Stimulated activated CD4-positive, alpha-beta T cell treated with anti-CD3 and anti-CD28 coated beads, Interleukin-2, amount 100 ng/mL, for 24 hours (primary cell): ENCODE measurements around the gene CMTM1.
"Not testable (repeated sequence)": the region's sequence is repeated elsewhere in the genome, so short reads cannot be mapped to it uniquely, and the experiment has no call there.

ENCODE experiments used
- DNase-seq, 2 donors: peaks; one replicate each; pipeline ENCODE4 v3.0.0-alpha.2; 2020

Gene CMTM1

DNA sequence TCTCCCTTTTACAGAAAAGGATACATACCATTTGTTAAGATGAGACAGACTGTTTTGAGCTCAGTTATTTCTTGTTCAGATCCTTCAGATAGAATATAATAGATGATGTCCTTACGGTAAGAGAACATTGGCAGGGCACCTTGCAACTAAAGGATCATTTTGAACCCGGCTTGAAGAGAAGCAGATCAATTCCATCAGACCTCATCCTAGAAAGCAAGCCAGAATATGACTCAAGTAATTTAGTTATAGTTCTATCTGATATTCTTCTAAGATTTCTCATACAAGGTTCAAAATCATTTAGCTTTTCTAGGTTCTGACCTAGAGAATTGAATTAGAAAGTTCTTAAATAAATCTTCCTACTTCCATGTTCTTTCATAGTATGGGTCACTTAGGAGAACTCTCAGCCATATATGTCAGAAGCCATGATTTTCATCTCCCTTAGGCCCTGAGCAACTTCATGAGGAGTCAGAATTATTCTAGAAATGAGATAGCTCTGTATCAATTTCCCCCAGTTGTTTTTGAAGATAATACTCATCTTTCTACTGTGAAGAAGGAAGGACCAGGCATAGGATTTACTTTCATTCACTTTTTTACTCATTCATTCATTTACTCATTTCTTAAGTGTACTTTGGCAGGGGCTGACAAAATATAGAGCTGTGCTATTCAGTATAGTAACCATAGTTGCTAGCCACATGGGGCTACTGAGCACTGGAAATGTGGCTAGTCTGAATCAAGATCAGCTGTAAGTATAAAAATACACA, 2.5 kb upstream of the CMTM1 start:
- no peak for DNase-seq

DNA sequence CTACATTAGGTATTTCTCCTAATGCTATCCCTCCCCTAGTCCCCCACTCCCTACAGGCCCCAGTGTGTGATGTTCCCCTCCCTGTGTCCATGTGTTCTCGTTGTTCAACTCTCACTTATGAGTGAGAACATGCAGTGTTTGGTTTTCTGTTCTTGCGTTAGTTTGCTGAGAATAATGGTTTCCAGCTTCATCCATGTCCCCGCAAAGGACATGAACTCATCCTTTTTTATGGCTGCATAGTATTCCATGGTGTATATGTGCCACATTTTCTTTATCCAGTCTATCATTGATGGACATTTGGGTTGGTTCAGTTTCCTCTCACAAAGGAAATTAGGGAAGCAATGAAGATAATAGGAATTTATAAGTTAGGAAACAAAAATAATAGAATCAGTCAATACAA, 1.0 kb downstream of the CMTM1 start:
- not testable (repeated sequence) for DNase-seq

DNA sequence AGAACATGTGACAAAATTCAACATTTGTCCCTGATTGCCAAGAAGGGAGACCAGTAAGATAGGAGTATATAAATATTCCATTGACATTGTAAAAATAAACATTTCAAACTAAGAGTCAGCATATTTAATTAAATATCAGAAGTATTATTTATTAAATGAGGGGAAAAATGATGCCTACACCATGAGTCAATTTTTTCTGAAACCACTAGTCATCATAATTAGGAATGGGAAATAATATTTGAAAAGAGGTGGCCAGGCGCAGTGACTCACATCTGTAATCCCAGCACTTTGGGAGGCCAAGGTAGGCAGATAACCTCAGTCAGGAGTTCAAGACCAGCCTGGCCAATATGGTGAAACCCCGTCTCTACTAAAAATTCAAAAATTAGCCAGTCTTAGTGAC, 2.1 kb downstream of the CMTM1 start:
- DNase-seq: no peak

DNA sequence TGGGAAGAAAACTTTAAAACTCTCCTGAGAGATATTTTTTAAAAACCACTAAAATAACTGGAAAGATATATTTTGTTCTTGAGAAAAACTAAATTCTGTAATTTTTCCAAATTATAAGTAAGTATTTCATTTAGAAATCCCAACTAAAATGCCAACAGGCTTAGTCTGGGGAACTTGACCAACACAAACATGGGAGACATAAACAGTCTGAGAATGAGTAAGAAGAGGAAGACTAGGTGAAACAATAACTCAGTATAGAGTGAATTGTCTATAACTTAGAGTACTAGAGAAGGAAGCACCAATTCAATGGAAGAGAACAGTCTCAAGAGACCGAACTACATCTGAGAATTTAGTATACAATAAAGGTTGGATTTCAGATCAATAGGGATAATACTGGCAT, 2.9 kb downstream of the CMTM1 start:
- no peak for DNase-seq

DNA sequence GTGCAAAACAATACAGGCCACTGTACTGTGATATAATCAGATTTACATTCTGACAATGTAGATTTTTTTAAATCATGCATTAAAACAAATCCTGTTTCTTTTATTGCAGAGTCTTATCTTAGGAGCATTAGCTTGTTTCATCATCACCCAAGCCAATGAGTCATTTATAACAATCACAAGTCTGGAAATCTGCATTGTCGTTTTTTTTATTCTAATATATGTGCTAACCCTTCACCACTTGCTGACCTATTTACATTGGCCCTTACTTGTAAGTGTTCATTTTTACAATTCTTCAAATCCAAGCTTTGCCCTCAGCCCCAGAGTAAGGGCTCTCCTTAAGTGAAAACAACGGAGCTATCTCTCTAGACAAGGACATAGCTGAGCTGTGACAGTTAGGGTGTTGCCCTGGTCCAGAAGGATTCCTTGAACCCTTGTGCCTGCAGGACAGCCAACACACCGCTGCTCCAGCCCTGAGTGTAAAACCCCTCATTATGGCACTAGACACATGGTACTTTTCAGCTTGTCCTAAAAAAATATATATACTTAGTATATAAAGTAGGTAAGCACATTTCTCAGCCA, 3.7 kb downstream of the CMTM1 start:
- no peak for DNase-seq

DNA sequence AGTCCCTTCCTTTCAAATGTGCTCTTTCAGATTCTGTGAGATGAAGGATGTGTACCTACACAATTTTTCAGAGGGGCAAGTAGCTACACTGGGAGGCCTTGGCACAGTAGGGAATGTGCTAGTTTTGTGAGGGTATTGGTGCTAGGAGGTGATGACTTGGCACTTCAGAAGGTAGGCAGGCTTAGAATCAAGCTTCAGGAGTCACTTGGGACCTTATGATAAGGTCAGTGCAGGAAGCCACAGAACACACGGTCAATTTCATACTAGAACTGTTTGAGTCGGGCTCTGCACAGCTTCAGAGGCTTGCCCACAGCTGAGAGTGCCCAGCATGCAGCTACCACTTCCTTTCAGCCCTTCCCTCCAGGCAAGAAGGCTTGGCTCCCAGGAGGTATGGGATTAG, 6.1 kb downstream of the CMTM1 start:
- DNase-seq: no peak

DNA sequence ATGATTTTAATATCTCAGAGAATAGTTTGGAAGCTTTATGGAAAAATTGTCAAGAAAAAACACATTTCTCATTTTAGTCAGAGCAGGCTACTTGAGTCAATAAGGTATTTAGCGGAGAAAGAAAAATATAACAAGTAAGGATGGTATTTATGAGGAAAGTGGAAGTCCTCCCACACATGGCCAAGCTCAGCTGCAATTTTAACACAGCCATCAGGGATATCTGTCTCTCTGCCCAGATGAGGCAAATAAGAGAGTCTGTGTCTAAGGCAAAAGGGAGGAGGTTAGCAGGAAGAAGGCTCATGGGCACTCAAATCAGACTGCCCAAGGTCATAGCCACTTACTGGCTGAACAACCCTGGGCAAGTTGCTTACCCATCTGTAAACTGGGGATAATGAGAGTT, 7.8 kb downstream of the CMTM1 start:
- no peak for DNase-seq

DNA sequence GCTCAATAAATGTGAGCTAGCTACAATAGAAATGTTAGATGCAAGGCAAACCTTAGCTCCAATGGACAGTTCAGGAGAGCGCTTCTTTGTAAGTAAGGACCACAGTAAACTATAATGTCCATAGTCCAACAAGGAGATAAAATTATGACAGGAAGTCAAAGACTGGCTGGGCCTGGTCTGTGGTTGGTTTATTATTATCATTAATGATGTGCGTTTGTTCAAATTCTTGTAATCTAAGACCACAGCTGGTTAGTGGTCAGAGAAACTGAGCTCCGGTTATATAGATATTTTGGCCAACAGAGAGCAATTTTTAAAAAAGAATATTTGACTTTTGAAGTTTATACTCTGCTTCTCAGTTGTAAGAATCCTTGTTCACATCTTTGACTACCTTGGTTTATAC, 8.3 kb downstream of the CMTM1 start:
- no peak for DNase-seq

DNA sequence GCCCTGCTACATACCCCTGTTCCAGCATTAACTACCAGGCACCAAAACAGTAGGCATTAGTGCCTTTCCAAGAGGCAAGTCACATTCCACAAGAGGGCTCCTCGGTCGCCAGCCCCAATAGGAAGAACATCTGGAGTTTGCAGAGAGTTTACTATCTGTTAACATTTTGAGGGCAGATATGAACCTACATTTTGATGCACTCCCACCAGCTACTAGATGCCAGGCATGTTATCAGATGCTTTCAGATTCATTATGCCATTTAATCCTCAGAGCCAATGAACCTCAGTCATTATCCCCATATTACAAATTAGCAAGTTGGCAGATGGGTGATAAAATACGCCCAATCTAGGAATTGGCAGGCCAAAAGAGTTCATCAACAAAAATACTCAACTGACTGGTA, 8.8 kb downstream of the CMTM1 start:
- DNase-seq: no peak

DNA sequence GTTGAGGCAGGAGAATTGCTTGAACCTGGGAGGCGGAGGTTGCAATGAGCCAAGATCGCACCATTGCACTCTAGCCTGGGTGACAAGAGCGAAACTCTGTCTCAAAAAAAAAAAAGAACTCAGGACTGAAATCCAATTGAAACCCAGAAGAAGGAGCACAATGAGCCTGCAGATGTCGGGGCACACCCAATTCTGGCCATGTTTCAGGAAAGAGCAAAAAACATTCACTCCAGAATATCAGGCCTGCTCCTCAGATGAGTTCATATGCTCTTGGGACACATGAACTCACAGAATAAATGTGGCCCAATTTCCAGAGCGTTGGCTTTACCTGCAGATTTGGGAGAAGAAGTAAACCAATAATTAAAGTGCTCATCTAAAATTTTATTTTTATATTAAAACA, 10.1 kb downstream of the CMTM1 start:
- no peak for DNase-seq

DNA sequence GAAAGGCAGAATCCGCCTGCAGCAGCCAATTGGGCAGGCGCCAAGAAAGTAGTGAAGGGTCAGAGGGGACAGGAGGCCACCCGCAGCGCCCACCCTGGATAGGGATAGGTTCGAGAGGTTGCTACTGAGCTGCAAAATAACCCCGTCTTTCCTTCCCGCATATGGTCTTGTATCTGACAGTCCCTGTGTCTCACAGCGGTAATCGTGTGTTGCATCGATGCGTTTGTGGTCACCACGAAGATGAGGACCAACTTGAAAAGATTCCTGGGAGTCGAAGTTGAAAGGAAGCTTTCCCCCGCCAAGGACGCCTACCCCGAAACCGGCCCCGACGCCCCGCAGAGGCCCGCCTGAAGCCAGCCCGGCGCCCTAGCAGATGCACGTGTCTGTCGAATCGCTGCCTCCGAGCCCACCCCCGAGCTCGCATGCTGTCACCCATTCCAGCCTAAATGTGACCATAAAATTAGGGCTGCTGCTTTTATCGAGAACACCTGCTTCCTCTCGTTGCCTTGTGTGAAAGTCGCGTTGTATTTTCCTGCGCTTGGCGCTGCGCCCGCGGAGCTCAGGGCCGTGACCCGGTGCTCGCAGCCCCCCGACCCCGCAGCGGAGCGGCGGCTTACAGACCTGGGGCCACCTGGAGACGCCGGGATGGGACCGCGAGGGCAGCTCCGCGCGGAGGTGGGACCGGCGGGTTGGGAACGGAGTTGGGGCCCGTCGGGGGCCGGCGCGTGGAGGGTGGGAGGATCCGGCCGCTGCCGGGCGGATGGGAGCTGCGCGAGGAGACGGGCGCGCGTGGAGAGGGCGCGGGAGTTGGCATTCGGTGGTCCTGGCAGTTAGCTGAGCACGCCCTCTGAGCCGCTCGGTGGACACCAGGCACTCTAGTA, 12.7 kb downstream of the CMTM1 start, which contains the start of gene CMTM2:
Gene CMTM2, plus strand, starts transcription at position 813 of the 881 bp plus-strand sequence. CDS start 145 bp downstream, outside the sequence.
- peak; percentile 21 to 33 for DNase-seq

DNA sequence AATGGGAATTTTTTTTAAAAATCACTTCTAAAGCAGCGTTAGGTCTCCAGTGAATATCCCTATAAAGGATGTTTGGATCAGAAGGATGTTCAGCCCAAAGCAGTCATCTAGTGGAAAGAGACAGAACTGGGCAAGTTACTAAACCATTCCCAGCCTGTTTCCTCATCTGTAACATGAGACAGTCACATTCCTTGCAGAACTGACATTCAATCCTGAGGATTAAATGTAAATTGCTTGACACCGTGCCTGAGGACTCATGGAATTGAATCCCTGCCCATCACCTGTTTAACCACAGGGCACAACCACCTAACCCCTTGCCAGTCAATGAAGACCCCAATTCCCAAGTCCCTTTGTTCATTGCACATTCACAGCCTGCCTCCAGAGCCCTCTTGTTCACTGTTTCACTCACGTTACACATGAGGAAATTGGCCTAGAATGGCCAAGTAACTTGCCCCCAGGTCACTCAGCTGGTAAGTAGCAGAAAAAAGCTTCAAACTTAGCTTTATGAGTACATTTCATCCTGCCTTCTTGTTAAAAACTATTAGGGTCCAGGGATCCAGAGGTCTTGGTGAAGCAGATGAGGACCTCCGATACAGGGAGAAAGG, 14.5 kb downstream of the CMTM1 start:
- DNase-seq: no peak

DNA sequence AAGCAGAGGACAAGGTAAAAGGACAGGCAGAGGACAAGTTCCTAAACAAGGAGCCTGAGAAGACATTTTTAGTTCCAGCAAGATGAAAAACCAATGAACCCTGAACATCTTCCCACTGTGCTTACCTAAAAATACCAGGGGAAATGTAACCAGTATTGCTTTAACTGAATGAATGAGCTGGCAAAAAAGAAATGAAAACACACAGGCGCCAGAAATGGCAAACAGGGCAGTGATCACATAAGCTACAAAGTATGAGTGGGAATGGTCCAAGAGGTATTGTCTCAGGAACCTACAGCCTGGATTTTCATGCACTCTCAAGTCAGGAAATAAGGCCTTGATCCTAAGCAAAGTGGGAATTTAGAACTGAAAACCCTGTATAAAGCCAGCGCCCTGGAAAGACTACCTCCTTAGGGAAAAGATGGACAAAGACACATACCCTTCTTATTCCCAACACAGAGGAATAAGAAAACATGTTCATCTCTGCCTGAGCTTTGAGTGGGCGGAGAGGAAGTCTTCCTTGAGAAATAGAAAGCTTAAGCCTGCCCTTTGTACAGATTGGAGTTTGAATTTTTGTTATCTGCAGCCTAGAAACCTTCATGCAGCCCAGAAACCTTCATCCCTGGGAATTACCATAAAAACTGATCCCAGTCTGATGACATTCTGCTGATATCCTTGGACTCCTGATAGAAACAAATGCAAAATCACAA, 15.2 kb downstream of the CMTM1 start:
- no peak for DNase-seq

DNA sequence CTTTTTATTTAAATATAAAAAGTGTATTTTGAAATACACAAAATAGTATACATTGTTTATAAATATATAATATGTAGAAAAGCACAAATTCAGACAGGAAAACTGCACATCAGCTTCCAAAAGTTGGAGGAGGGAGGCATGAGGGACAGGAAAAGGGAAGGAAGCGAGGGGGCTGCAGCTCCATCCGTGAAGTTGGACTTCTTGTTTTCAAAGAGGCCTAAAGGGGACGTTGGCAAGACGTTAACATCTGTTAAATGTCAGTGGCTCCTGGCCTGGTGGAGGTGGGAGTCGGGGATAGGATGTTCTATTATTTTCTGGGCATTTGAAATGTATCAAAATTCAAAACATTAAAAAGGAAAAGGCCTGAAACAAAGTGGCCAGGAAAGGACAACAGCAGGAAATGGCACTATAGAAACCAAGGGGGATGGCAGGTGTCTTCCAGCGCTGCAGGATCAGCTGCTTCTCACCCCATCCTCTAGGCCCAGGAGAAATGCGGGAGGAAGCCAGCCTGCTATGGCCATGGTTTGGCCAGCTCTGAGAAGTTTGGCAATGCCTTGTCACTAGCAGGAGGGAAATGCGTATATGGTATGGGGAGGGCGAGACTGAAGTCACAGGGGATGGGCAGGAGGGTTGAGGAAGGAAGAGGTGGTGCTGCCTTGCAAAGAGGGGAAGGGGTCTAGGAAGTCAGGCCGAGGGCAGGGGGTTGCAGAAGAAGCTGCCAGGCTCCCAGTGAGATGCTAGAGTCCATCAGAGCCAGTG, 19.4 kb downstream of the CMTM1 start:
- no peak for DNase-seq

DNA sequence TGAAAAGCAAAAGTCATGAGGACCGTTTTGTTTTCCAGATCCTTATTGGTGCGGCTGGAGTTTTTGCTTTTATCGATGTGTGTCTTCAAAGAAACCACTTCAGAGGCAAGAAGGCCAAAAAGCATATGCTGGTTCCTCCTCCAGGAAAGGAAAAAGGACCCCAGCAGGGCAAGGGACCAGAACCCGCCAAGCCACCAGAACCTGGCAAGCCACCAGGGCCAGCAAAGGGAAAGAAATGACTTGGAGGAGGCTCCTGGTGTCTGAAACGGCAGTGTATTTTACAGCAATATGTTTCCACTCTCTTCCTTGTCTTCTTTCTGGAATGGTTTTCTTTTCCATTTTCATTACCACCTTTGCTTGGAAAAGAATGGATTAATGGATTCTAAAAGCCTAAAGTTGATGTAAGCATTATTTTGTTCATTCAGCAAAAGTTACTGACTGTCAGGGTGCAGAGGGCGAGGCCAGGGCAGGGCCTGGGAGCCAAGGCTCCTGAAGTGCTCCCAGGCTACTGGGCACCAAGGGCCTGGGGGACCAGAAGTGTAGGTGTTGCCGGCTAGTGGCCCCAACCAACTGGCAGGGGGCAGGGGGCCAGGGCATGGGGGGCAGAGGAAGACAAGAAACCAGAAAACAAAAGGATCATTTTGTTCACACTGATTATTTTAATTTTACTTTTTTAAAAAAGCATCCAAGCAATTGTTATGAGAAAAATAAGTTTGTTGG, 21.8 kb downstream of the CMTM1 start:
- no peak for DNase-seq

DNA sequence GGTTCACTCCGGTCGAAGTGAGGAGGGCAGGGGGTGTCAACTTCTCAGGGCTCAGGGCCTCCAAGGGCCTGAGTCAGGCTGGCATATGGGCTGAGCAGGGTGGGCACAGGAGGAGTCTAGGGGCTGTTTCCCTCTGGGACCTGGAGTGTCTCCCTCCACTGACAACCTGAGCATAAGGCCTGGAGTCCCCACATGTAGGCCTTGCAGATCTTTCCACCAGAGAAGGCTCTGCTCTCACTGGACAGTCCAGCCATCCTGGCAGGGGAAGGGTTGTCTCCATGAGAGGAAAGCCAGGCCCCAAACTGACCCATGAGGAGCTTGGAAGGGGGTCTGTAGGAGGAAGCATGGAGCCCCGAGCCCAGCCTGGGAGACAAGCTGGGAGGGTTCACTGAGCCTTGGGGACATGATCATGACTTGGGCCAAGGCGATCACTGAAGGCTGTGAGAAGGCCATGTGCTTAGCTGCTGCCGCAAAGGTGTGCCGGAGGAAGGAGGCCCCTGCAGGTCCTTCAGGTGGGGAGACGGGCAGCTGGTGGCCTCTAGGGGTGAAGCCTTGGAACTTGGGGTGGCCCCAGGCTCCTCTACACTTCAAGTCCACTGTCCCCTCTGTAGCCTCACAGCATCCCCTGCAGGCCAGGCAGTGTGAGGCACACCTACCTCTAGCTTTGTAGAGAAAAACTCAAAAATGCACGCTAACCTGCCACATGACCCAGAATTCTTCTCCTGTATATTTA, 22.9 kb downstream of the CMTM1 start:
- peak; percentile 58 to 63 for DNase-seq

DNA sequence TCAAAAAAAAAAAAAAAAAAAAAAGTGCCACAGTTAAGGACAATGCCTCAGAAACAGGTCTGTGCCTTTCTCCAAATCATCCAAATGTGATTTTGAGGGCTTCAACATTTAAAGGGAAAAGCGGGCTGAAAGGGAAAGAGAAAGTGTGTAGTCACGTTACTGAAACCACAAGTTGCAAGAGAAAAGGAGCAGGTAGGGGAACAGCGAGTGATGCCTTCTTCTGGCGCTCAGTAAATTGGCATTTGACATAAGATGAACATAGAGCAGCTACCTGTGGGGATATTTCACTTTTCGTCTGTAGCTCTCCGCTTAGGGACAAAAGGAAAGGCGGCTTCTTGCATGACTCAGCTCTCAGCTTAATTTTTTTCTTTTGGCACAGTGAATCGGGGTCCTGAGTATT, 24.1 kb downstream of the CMTM1 start:
- no peak for DNase-seq

DNA sequence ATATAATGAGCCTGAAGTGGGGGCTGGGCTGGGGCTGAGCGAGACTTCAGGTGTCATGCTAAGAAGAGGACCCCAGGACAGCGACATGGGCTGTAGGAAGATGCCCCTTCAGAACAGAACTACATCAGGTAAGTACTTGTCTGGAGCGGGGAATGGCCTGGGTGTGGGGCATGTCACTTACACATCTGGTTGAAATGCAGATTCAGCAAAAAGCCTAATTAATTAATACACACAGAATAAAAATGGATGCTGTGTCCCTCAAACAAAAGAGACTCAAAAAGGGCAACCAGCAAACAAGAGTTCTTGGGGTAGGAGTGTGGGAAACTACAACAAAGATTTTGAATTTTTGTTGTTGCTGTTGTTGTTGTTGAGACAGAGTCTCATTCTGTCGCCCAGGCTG, 24.8 kb downstream of the CMTM1 start:
- DNase-seq: no peak

DNA sequence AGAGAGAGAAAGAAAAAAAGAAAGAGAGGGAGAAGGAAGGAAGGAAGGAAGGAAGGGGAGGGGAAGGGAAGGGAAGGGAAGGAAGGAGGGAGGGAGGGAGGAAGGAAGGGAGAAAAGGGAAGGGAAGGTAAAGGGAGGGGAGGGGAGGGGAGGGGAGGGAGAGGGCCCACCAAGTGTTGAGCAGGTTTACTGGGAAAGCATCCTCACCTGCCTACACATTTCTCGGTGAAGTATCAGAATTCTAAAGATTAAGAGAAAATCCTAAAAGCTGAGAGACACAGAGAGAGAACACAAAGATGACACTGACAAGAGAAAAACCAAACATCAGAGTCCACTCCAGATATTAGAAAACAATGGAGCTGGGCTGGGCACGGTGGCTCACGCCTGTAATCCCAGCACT, 26.0 kb downstream of the CMTM1 start:
- no peak for DNase-seq

DNA sequence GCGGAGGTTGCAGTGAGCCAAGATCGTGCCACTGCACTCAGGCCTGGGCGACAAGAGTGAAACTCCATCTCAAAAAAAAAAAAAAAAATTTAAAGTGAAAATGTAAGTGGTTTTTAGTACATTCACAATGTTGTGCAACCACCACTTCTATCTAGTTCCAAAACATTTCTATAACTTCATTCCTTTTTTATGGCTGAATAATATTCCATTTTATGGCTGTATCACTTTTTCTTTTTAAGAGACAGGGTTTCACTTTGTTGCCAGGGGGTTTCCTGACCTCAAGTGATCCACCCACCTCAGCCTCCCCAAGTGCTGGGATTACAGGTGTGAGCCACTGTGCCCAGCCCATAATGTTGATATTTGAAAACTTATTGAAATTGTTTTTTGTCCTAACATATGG, 26.6 kb downstream of the CMTM1 start:
- DNase-seq: no peak

DNA sequence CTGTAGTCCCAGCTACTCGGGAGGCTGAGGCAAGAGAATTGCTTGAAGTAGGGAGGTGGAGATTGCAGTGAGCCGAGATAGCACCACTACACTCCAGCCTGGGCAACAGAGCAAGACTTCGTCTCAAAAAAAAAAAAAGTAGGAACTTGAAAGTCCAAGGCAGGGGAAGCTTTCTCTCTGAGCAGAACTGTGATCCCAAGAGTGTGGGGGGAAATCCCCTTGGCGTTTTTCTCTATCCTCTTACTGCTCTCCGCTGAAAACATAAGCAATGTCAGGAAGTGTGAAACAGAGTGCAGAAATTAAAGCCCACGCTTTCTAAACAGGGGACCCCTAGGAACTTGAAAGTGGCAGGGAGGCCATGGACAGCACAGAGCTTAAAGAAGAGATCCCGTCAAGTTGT, 28.5 kb downstream of the CMTM1 start:
- DNase-seq: no peak
